Adrenal gland (tissue), 12 donors: ENCODE measurements around the gene CTSH. TPM values are rescaled to one million over a fixed set of nuclear protein-coding genes. Genes with fewer than 3 reads are reported as not detected.
A peak's percentile ranks its signal among the peaks of the same experiment; 100 is the strongest.

Source experiments
- DNase-seq, 7 donors: peaks; one replicate each; pipeline ENCODE4 v3.0.0-alpha.2; 2019 to 2020
- H3K27ac ChIP-seq, 5 donors: fragments of 200-600 bp; sonication (generic) in 4 of 5; 1 replicate in 3 of 5; 2 replicates in 2 of 5; pipeline versions ENCODE4 v1.5.1 to v1.8.0; 2016 to 2020; ENCODE audit warnings: mild to moderate bottlenecking in 1 of 5
- H3K27me3 ChIP-seq: fragments of 200-600 bp; 2 replicates; pipeline ENCODE4 v1.8.0; 2021
- H3K36me3 ChIP-seq, 2 donors: fragments of 200-600 bp; replicated peaks in 1 of 2; 1 replicate in 1 of 2; 2 replicates in 1 of 2; pipeline versions ENCODE4 v1.5.1 to v1.8.0; 2018 to 2022
- H3K4me1 ChIP-seq, 2 donors: fragments of 200-600 bp; replicated peaks in 1 of 2; 1 replicate in 1 of 2; 2 replicates in 1 of 2; pipeline versions ENCODE4 v1.5.1 to v1.8.0; 2018 to 2021
- H3K4me3 ChIP-seq, 4 donors: fragments of 200-600 bp; sonication (generic) in 3 of 4; one replicate each; pipeline ENCODE4 v1.5.1; 2016 to 2018
- H3K9me3 ChIP-seq, 3 donors: fragments of 200-600 bp; sonication (generic) in 1 of 3; replicated peaks in 1 of 3; 1 replicate in 2 of 3; 2 replicates in 1 of 3; pipeline versions ENCODE4 v1.5.1 to v1.8.0; 2016 to 2021
- POLR2A ChIP-seq, 2 donors: fragments of 450-650 bp; IDR thresholded peaks; one replicate each; pipeline ENCODE4 v1.6.1; 2017; ENCODE audit warnings: antibody characterized with exemption in 2 of 2, mild to moderate bottlenecking in 2 of 2, moderate library complexity in 1 of 2
- WGBS, 4 donors: extraction: QIAGEN DNeasy Blood & Tissue Kit in 2 of 4; methylation state at CpG; one replicate each; pipeline versions ENCODE4 v1.1.5 to v1.1.7; 2013 to 2017; 5-methylcytosine and 5-hydroxymethylcytosine counted together
- intact Hi-C, 2 donors: fragments of 100-400 bp; cut with DNase I; formaldehyde crosslinking; loops; one replicate each; pipeline versions ENCODE4 v1.14.1 to v1.15.0; 2022 to 2023
- polyA plus RNA-seq, 3 donors: library from polyadenylated mRNA; stranded (reverse); fragments of 200-250 nt in 2 of 3; fragments of 350-450 nt in 1 of 3; fragmentation: Illumina TruSeq in 1 of 3; extraction: RNeasy Lipid Tissue Mini Kit (QIAGEN cat#74804) in 1 of 3; gene quantifications; one replicate each; pipeline ENCODE4 v1.2.3, GENCODE V29; 2013 to 2014
- total RNA-seq, 9 donors: library from RNA; depleted of rRNA in 4 of 9; stranded (reverse); fragments of >200 nt in 4 of 9; fragments of 120-200 nt in 1 of 9; fragmentation: NEBNext Ultra II Directional in 1 of 9; extraction: Animal tissue kit (Norgen Biotek cat#: 25700) in 1 of 9; gene quantifications; one replicate each; pipeline versions ENCODE4 v1.1.0 to v1.2.4, GENCODE V29; 2013 to 2023
- TF ChIP-seq, protein P1 (sequence below), 6 experiments: fragments of 450-650 bp in 4 of 6; fragments of 200-600 bp in 2 of 6; sonication (generic) in 1 of 6; IDR thresholded peaks; 1 replicate in 5 of 6; 2 replicates in 1 of 6; pipeline versions ENCODE4 v1.5.1 to v1.8.0; 2016 to 2021; ENCODE audit warnings: antibody characterized with exemption in 6 of 6, mild to moderate bottlenecking in 2 of 6, moderate library complexity in 1 of 6
- donor health status: healthy with polysubstance abuse.
- donor health status: Bipolar disorder and iron deficiency.
- donor health status: DM: yes; HTN: yes; CAD: no.
- donor health status: DM: no; HTN: no; CAD: no.
- donor health status: DM: no; HTN: no; CAD: no.
- donor health status: DM: yes; HTN: yes; CAD: no.

Gene CTSH
- total and polyA plus RNA-seq, 12 donors, result 24.2 to 303 (median 139) TPM

GRCh38 chr15:78989701-78990240 is 44.9 kb upstream of the CTSH start:
- 93 to 96% (median 94%) methylated on average over 9 of the region's 9 CpGs for WGBS, 4 donors
- H3K36me3 ChIP-seq, result no peaks in the 10 kb centered on the region

DNA sequence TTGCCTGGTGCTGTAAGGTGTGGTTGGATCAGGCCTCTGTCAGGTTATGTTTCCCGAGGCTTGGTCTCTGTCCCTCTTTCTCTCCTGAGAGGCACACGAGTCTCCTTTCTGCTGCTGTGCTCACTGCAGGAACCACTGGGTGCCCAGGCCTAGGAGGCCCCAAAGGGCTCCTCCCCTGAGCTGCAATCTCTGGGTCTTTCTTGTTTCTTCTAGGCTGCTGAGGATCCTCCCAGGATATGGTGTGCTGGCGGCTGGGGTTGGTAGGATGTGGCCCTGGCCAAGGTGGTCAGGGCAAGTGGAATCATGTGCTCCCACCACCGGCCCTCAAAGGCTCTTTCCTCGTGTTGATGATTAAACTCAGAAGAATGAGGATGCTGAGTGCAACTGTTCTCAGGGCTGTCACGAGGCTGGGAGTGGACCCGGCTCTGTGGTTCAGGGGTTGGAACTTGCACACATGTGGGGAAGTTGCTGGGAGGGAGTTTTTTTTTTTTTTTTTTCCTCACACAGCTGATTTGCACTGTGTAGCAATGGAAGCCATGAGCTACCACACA is 43.6 kb upstream of the CTSH start:
- no peak for TF ChIP-seq POLR2A (IDR thresholded peaks at IDR 0.05)
- no peaks in the 10 kb centered on the region for H3K9me3 ChIP-seq
- no peaks in the 10 kb centered on the region for H3K27me3 ChIP-seq
- H3K27ac ChIP-seq, result peak overlapping the region in 4 of 5 donors; percentile 24 to 74 (median 57)
- H3K36me3 ChIP-seq, result no peaks in the 10 kb centered on the region
- H3K4me3 ChIP-seq, result no peak overlapping the region
- 35 to 52% (median 48%) methylated on average over 7 of the region's 7 CpGs for WGBS, 4 donors
- DNase-seq, result peak; percentile 49 to 86 (median 81)
- H3K4me1 ChIP-seq, result peaks cover 0 to 7% of the 10 kb centered on the region in 2 donors
- intact Hi-C loops, result no loop called here

More at GRCh38 chr15:78989701-78990240, 44.9 kb upstream of the CTSH start:
- no peak for TF ChIP-seq POLR2A (IDR thresholded peaks at IDR 0.05)
- TF ChIP-seq, protein P1, sequence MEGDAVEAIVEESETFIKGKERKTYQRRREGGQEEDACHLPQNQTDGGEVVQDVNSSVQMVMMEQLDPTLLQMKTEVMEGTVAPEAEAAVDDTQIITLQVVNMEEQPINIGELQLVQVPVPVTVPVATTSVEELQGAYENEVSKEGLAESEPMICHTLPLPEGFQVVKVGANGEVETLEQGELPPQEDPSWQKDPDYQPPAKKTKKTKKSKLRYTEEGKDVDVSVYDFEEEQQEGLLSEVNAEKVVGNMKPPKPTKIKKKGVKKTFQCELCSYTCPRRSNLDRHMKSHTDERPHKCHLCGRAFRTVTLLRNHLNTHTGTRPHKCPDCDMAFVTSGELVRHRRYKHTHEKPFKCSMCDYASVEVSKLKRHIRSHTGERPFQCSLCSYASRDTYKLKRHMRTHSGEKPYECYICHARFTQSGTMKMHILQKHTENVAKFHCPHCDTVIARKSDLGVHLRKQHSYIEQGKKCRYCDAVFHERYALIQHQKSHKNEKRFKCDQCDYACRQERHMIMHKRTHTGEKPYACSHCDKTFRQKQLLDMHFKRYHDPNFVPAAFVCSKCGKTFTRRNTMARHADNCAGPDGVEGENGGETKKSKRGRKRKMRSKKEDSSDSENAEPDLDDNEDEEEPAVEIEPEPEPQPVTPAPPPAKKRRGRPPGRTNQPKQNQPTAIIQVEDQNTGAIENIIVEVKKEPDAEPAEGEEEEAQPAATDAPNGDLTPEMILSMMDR (IDR thresholded peaks at IDR 0.05), result no peak
- intact Hi-C loops, result no loop called here
- peak in 1 of 7 donors; percentile 2 for DNase-seq
- Histone ChIP-seq H3K9me3 (no peaks in the 10 kb centered on the region), H3K4me3 (no peak overlapping the region), H3K4me1 (peaks cover 0 to 7% of the 10 kb centered on the region in 2 donors), H3K27me3 (no peaks in the 10 kb centered on the region), H3K27ac (no peak overlapping the region)

- peaks cover 0 to 7% of the 10 kb centered on the region in 2 donors for H3K4me1 ChIP-seq
- no peaks in the 10 kb centered on the region for H3K27me3 ChIP-seq
- TF ChIP-seq, protein P1 (IDR thresholded peaks at IDR 0.05), result no peak
- no peak for TF ChIP-seq POLR2A (IDR thresholded peaks at IDR 0.05)
- intact Hi-C loops, result no loop called here
- H3K9me3 ChIP-seq, result no peaks in the 10 kb centered on the region
- whole genome bisulfite sequencing, 4 donors, result 68 to 72% (median 70%) methylated on average over 10 of the region's 10 CpGs
- no peak overlapping the region for H3K4me3 ChIP-seq
- no peaks in the 10 kb centered on the region for H3K36me3 ChIP-seq
- H3K27ac ChIP-seq, result peak overlapping the region in 4 of 5 donors; percentile 24 to 74 (median 57)
- DNase-seq, result peak in 2 of 7 donors; percentile 9 to 46
Observed at GRCh38 chr15:78987556-78988360, 42.9 kb upstream of the CTSH start.

DNA sequence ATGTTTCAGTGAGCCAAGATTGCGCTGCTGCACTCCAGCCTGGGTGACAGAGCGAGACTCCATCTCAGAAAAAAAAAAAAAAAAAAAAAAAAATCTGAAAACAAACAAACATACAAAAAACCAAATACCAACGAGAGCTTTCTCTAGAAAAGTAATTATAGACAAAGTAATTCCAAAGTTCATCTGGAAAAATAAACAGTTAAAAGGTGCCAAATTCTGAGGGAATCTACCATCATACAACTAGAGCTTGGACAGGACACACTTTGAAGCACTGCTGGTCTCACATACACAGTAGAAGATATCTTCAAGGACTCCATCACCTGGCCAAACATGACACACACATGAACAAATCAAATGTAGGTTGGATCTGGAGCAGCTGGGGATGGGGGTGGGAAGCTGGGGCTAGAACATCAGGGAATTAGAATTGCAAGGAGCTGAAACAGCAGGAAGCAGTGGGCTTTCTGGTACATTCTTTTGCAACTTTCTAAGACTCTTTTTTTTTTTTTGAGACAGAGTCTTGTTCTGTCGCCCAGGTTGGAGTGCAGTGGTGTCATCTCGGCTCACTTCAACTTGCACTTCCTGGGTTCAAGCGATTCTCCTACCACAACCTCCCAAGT is 41.1 kb upstream of the CTSH start:
- no peak for DNase-seq
- intact Hi-C loops, result no loop called here
- 69 to 80% (median 79%) methylated on average over 6 of the region's 6 CpGs for WGBS, 4 donors
- Histone ChIP-seq H3K27me3 (no peaks in the 10 kb centered on the region), H3K27ac (no peak overlapping the region), H3K4me1 (peaks cover 0 to 7% of the 10 kb centered on the region in 2 donors), H3K36me3 (no peaks in the 10 kb centered on the region), H3K9me3 (no peaks in the 10 kb centered on the region), H3K4me3 (no peak overlapping the region)
- TF ChIP-seq, protein P1 (IDR thresholded peaks at IDR 0.05), result no peak
- TF ChIP-seq POLR2A (IDR thresholded peaks at IDR 0.05), result no peak
